HL-60 (cell line): ENCODE results near the gene ADD3.
A peak's percentile ranks its signal among the peaks of the same experiment; 100 is the strongest.

ENCODE experiments used
- CTCF ChIP-seq: IDR thresholded peaks from one replicate; pipeline ENCODE4 v1.5.1; 2011; ENCODE audit warnings: low read length, control low read depth, inconsistent platforms; ENCODE audit not compliant: insufficient read depth
- GABPA ChIP-seq: IDR thresholded peaks from 2 replicates; pipeline ENCODE4 v1.6.1; 2012; ENCODE audit warnings: low read depth
- POLR2AphosphoS5 ChIP-seq: IDR thresholded peaks from 2 replicates; pipeline ENCODE4 v1.6.1; 2012; ENCODE audit warnings: low read depth
- REST ChIP-seq: IDR thresholded peaks from 2 replicates; pipeline ENCODE4 v1.6.1; 2012; ENCODE audit warnings: low read depth; ENCODE audit not compliant: insufficient replicate concordance
- SPI1 ChIP-seq: IDR thresholded peaks from 2 replicates; pipeline ENCODE4 v1.6.1; 2012; ENCODE audit warnings: low read depth, mild to moderate bottlenecking, borderline replicate concordance

- peak; percentile 46; the same call in 1 of the 2 replicates for TF ChIP-seq GABPA
- TF ChIP-seq CTCF = no peak
- TF ChIP-seq POLR2AphosphoS5 = peak; percentile 77
- TF ChIP-seq REST = peak; percentile 43
- TF ChIP-seq SPI1 = peak; percentile 88
These were observed 133.4 kb downstream of the ADD3 start for GRCh38 chr10:110141185-110141584.
